Measurements from ENCODE around the gene ERO1B.

DNA sequence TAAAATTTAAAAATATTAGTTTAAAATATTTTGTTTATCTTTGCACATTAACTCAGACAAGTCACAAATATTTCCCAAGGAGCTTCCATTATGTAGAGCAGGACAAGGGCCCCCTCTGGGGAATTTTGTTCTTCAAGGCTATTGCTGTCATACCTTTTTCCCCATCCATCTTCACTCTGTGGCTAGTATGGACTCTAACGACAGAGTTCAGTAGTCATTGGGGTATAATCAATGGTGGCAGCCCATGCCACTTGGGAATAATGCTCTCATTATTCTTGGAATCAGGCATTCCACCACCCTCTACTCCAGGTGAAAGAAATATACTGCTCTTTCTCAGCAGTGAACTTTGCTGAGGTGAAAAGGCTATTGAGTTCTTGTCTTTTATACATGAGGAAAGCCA lies 38.5 kb upstream of the ERO1B start:
- TF ChIP-seq, protein P1, sequence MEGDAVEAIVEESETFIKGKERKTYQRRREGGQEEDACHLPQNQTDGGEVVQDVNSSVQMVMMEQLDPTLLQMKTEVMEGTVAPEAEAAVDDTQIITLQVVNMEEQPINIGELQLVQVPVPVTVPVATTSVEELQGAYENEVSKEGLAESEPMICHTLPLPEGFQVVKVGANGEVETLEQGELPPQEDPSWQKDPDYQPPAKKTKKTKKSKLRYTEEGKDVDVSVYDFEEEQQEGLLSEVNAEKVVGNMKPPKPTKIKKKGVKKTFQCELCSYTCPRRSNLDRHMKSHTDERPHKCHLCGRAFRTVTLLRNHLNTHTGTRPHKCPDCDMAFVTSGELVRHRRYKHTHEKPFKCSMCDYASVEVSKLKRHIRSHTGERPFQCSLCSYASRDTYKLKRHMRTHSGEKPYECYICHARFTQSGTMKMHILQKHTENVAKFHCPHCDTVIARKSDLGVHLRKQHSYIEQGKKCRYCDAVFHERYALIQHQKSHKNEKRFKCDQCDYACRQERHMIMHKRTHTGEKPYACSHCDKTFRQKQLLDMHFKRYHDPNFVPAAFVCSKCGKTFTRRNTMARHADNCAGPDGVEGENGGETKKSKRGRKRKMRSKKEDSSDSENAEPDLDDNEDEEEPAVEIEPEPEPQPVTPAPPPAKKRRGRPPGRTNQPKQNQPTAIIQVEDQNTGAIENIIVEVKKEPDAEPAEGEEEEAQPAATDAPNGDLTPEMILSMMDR (IDR thresholded peaks at IDR 0.05) = no peak
- TF ChIP-seq POLR2AphosphoS5 (IDR thresholded peaks at IDR 0.05) = no peak
